ENCODE measurements around the gene TPK1.

DNA sequence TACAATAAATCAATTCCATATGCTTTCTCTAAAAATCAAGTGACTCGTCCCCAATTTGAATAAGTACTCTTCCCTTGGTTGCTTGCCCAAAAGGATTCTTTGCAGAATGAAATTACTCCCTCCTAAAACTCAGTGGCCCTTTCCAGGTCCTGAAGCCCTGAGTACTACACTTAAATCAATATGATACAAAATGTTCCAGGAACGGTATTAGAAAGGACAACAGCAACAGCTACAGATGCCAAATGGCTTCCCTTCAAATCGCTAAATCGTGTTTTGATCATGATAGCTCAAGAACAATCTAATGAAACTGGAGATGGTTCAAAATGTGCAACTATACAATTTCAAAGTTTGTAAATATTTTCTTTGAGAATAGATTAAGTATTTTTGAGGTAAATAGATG is 59.4 kb downstream of the TPK1 start:
- TF ChIP-seq, protein P1, sequence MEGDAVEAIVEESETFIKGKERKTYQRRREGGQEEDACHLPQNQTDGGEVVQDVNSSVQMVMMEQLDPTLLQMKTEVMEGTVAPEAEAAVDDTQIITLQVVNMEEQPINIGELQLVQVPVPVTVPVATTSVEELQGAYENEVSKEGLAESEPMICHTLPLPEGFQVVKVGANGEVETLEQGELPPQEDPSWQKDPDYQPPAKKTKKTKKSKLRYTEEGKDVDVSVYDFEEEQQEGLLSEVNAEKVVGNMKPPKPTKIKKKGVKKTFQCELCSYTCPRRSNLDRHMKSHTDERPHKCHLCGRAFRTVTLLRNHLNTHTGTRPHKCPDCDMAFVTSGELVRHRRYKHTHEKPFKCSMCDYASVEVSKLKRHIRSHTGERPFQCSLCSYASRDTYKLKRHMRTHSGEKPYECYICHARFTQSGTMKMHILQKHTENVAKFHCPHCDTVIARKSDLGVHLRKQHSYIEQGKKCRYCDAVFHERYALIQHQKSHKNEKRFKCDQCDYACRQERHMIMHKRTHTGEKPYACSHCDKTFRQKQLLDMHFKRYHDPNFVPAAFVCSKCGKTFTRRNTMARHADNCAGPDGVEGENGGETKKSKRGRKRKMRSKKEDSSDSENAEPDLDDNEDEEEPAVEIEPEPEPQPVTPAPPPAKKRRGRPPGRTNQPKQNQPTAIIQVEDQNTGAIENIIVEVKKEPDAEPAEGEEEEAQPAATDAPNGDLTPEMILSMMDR (IDR thresholded peaks at IDR 0.05): no peak
- TF ChIP-seq POLR2AphosphoS5 (IDR thresholded peaks at IDR 0.05; ENCODE audit: low read depth, low read length) (no peak), SIN3A (IDR thresholded peaks at IDR 0.05; ENCODE audit: borderline replicate concordance, insufficient read depth, low read depth, low read length) (no peak), TCF7L2 (IDR thresholded peaks at IDR 0.05; ENCODE audit: low read depth, low read length) (no peak)

All from Panc1 (cell line).